LoVo (cell line): Measurements from ENCODE around the gene OR2V1.
"Not testable (repeated sequence)": the region's sequence is repeated elsewhere in the genome, so short reads cannot be mapped to it uniquely, and the experiment has no call there.

Source experiments
- DNase-seq: peaks from one replicate; pipeline ENCODE4 v3.0.0-alpha.2; 2016; ENCODE audit warnings: low spot score

The OR2V1 gene

GRCh38 chr5:181127907-181128626 lies 2.9 kb downstream of the OR2V1 start:
- no peak for DNase-seq

GRCh38 chr5:181127456-181127855 lies 3.5 kb downstream of the OR2V1 start:
- no peak for DNase-seq

- no peak for DNase-seq
Observed at GRCh38 chr5:181126841-181127240, 4.1 kb downstream of the OR2V1 start.

- no peak for DNase-seq
Observed at GRCh38 chr5:181124526-181124925, 6.4 kb downstream of the OR2V1 start.

- DNase-seq, result no peak
Observed at GRCh38 chr5:181121675-181122561, 9.1 kb downstream of the OR2V1 start.

- DNase-seq, result no peak
Observed at GRCh38 chr5:181120761-181121160, 10.2 kb downstream of the OR2V1 start.

GRCh38 chr5:181120306-181120705 lies 10.7 kb downstream of the OR2V1 start:
- no peak for DNase-seq

GRCh38 chr5:181119105-181119504 lies 11.9 kb downstream of the OR2V1 start:
- no peak for DNase-seq

GRCh38 chr5:181118369-181118768 lies 12.6 kb downstream of the OR2V1 start:
- DNase-seq, result no peak

GRCh38 chr5:181114844-181115778 lies 15.9 kb downstream of the OR2V1 start:
- DNase-seq, result no peak

- no peak for DNase-seq
Observed at GRCh38 chr5:181114284-181114843, 16.6 kb downstream of the OR2V1 start.

- DNase-seq, result not testable (repeated sequence)
Observed at GRCh38 chr5:181113572-181113971, 17.4 kb downstream of the OR2V1 start.

- DNase-seq, result no peak
Observed at GRCh38 chr5:181112476-181112875, 18.5 kb downstream of the OR2V1 start.

GRCh38 chr5:181111010-181111409 lies 20.0 kb downstream of the OR2V1 start:
- DNase-seq, result no peak

GRCh38 chr5:181109489-181110013 lies 21.4 kb downstream of the OR2V1 start:
- no peak for DNase-seq

GRCh38 chr5:181108578-181109165 lies 22.3 kb downstream of the OR2V1 start:
- DNase-seq, result no peak

- DNase-seq, result no peak
Observed at GRCh38 chr5:181107699-181108098, 23.3 kb downstream of the OR2V1 start.

GRCh38 chr5:181105391-181106025 lies 25.5 kb downstream of the OR2V1 start:
- no peak for DNase-seq

GRCh38 chr5:181104606-181105390 lies 26.2 kb downstream of the OR2V1 start:
- DNase-seq, result not testable (repeated sequence)

- DNase-seq, result not testable (repeated sequence)
Observed at GRCh38 chr5:181104259-181104568, 26.8 kb downstream of the OR2V1 start.
